Measurements from ENCODE around the gene POLR2E.
A peak's percentile ranks its signal among the peaks of the same experiment; 100 is the strongest.

DNA sequence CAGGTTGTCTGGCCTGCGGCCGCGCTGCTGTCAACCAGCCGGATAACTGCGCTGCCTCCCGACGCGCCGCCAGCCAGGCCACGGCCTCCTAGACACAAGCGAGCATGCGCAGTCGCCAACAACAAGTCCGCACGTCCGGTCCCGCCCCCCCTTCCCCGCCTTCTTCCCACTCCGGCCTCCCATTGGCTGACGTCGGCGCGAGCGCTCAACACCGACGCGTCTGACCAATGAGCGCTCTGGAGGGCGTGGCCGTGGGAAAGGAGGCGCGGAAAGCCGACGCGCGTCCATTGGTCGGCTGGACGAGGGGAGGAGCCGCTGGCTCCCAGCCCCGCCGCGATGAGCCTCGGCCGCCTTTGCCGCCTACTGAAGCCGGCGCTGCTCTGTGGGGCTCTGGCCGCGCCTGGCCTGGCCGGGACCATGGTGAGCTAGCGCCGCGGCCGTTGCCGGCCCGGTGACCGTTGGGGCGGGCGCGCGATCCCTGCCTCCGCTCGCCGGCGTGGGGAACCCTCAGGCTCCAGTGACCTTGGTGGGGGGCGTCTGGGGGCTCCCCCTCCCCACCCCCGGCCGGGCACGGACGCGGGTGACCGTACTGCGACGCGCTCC is 8.6 kb upstream of the POLR2E start, which contains the start of gene GPX4:
- peak; percentile 29 for TF ChIP-seq EP300 (conservative IDR thresholded peaks at IDR 0.05; ENCODE audit: poor library complexity, severe bottlenecking)
- no peak for TF ChIP-seq EZH2 (IDR thresholded peaks at IDR 0.05; ENCODE audit: borderline replicate concordance, insufficient read depth, low read length, poor library complexity, severe bottlenecking)
- peak; percentile 98 for TF ChIP-seq POLR2AphosphoS5 (IDR thresholded peaks at IDR 0.05)
- TF ChIP-seq, protein P1, sequence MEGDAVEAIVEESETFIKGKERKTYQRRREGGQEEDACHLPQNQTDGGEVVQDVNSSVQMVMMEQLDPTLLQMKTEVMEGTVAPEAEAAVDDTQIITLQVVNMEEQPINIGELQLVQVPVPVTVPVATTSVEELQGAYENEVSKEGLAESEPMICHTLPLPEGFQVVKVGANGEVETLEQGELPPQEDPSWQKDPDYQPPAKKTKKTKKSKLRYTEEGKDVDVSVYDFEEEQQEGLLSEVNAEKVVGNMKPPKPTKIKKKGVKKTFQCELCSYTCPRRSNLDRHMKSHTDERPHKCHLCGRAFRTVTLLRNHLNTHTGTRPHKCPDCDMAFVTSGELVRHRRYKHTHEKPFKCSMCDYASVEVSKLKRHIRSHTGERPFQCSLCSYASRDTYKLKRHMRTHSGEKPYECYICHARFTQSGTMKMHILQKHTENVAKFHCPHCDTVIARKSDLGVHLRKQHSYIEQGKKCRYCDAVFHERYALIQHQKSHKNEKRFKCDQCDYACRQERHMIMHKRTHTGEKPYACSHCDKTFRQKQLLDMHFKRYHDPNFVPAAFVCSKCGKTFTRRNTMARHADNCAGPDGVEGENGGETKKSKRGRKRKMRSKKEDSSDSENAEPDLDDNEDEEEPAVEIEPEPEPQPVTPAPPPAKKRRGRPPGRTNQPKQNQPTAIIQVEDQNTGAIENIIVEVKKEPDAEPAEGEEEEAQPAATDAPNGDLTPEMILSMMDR (IDR thresholded peaks at IDR 0.05; ENCODE audit: poor library complexity, severe bottlenecking) = no peak
- TF ChIP-seq, protein P2, sequence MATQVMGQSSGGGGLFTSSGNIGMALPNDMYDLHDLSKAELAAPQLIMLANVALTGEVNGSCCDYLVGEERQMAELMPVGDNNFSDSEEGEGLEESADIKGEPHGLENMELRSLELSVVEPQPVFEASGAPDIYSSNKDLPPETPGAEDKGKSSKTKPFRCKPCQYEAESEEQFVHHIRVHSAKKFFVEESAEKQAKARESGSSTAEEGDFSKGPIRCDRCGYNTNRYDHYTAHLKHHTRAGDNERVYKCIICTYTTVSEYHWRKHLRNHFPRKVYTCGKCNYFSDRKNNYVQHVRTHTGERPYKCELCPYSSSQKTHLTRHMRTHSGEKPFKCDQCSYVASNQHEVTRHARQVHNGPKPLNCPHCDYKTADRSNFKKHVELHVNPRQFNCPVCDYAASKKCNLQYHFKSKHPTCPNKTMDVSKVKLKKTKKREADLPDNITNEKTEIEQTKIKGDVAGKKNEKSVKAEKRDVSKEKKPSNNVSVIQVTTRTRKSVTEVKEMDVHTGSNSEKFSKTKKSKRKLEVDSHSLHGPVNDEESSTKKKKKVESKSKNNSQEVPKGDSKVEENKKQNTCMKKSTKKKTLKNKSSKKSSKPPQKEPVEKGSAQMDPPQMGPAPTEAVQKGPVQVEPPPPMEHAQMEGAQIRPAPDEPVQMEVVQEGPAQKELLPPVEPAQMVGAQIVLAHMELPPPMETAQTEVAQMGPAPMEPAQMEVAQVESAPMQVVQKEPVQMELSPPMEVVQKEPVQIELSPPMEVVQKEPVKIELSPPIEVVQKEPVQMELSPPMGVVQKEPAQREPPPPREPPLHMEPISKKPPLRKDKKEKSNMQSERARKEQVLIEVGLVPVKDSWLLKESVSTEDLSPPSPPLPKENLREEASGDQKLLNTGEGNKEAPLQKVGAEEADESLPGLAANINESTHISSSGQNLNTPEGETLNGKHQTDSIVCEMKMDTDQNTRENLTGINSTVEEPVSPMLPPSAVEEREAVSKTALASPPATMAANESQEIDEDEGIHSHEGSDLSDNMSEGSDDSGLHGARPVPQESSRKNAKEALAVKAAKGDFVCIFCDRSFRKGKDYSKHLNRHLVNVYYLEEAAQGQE (IDR thresholded peaks at IDR 0.05; ENCODE audit: borderline replicate concordance) = peak; percentile 94
- peak; percentile 13 for TF ChIP-seq RAD21 (conservative IDR thresholded peaks at IDR 0.05)
- peak; percentile 64 for TF ChIP-seq MXI1 (conservative IDR thresholded peaks at IDR 0.05; ENCODE audit: poor library complexity, severe bottlenecking)
- TF ChIP-seq TAF1 (IDR thresholded peaks at IDR 0.05; ENCODE audit: low read depth) = peak; percentile 96
